ENCODE measurements around the gene LRMDA. TPM values are rescaled to one million over a fixed set of nuclear protein-coding genes. Genes with fewer than 3 reads are reported as not detected.

Gene LRMDA
- total RNA-seq, 1 donor from 2014 or later = 5.2 TPM

DNA sequence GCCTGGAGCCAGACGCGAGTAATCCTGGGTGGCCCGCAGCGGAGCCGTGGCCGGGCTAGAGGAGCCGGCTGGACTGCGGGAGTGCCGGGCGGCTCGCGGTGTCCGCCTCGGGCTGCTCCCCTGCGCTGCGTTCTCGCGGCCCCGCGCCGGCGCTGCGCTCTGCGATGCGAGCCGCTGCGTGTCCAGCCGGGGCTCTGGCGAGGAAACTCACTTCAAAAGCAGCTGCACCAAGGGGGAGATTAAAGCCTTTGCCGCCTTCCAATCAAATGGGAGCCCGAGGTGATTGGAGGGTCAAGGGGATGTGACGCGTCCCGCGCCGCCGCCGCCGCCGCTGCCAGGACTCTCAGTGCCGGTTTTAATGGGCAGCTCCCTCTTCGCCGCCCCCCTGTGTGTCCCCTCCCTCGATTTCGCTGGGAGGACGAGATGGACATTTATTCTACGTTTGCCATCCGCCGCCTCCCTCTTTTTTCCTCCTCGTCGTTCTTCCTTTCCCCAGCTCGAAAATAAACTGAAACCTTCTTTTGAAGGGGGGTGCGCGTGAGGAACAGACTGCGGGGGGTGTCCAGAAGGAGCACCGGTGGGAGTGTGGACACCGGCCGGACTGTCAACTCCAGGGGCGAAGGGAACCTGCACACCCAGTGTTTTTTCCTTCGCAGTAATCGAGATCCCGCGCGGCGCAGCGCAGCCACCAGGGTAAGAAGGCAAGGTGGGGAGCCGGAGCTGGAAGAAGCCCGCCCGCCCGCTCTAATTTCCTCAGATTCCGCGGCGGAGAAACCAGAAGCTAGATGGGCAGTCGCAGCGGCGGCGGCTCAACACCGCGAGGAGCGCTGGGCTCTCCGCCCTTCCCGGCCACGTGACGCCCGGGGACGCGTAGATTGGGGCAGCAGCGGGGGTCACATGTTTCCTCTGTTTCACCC is 29.6 kb upstream of the LRMDA start, which contains the start of gene ZNF503:
Gene ZNF503 (minus strand): TSS at position 196 of the 917 bp plus-strand sequence. CDS start 345 bp downstream, outside the sequence.
- peaks cover 55% of the 10 kb centered on the region for H3F3A ChIP-seq (ENCODE audit: low read depth)
- Mint-ChIP-seq H3K9me3 (no peaks in the 10 kb centered on the region), H3K27me3 (ENCODE audit: insufficient read depth, low read depth) (peaks cover 31% of the 10 kb centered on the region), H3K4me3 (peak within 1 kb of the TSS; percentile 97), H3K36me3 (peaks cover 13% of the 10 kb centered on the region), H3K4me1 (peaks cover 25% of the 10 kb centered on the region), H3K27ac (peak within 1 kb of the TSS; percentile 87)
- peaks cover 47% of the 10 kb centered on the region for H3K79me2 ChIP-seq (ENCODE audit: low read depth)
- H3K9ac ChIP-seq = peak within 1 kb of the TSS; percentile 20
- H3K4me2 ChIP-seq = peak within 1 kb of the TSS; percentile 80
- H3K36me3 ChIP-seq = peaks cover 4% of the 10 kb centered on the region
- H3K9me3 ChIP-seq (ENCODE audit: low read depth) = no peaks in the 10 kb centered on the region
- peaks cover 30% of the 10 kb centered on the region for H3K4me1 ChIP-seq
- H3K27me3 ChIP-seq = peaks cover 75% of the 10 kb centered on the region
- peak within 1 kb of the TSS; percentile 68 for H3K27ac ChIP-seq
- peak; percentile 10 for TF ChIP-seq CTCF (IDR thresholded peaks at IDR 0.05)
- no peak for TF ChIP-seq EZH2 (IDR thresholded peaks at IDR 0.05)
- peaks cover 49% of the 10 kb centered on the region for H4K20me1 ChIP-seq (ENCODE audit: low read depth)
- DNase-seq (ENCODE audit: low spot score) = peak; percentile 98
- H3K4me3 ChIP-seq = peak within 1 kb of the TSS; percentile 87
- peak within 1 kb of the TSS; percentile 85 for H2AFZ ChIP-seq (replicated peaks)

- Histone ChIP-seq H3K36me3 (peaks cover 4% of the 10 kb centered on the region), H3K79me2 (ENCODE audit: low read depth) (peaks cover 47% of the 10 kb centered on the region), H3K4me3 (peak overlapping the region; percentile 87), H3K27ac (peak overlapping the region; percentile 68), H4K20me1 (ENCODE audit: low read depth) (peaks cover 50% of the 10 kb centered on the region), H3K4me2 (peak overlapping the region; percentile 80), H3K27me3 (peaks cover 75% of the 10 kb centered on the region), H3F3A (ENCODE audit: low read depth) (peaks cover 63% of the 10 kb centered on the region), H3K9me3 (ENCODE audit: low read depth) (no peaks in the 10 kb centered on the region), H3K9ac (no peak overlapping the region), H3K4me1 (peaks cover 32% of the 10 kb centered on the region), H2AFZ (replicated peaks) (no peak overlapping the region)
- DNase-seq (ENCODE audit: low spot score) = peak; percentile 76
- Mint-ChIP-seq H3K4me3 (peak overlapping the region; percentile 89), H3K27me3 (ENCODE audit: insufficient read depth, low read depth) (peaks cover 37% of the 10 kb centered on the region), H3K9me3 (no peaks in the 10 kb centered on the region), H3K36me3 (peaks cover 10% of the 10 kb centered on the region), H3K27ac (peak overlapping the region; percentile 98), H3K4me1 (peaks cover 29% of the 10 kb centered on the region)
- TF ChIP-seq EZH2 (IDR thresholded peaks at IDR 0.05) (peak; percentile 43), EZH2phosphoT487 (IDR thresholded peaks at IDR 0.05) (peak; percentile 31), CTCF (IDR thresholded peaks at IDR 0.05) (peak; percentile 9)
These were observed 28.8 kb upstream of the LRMDA start for GRCh38 chr10:75402486-75403143.

- Histone ChIP-seq H3F3A (ENCODE audit: low read depth) (peaks cover 71% of the 10 kb centered on the region), H3K79me2 (ENCODE audit: low read depth) (peaks cover 40% of the 10 kb centered on the region), H3K36me3 (no peaks in the 10 kb centered on the region), H3K4me3 (peak overlapping the region; percentile 87), H3K27me3 (peaks cover 75% of the 10 kb centered on the region), H2AFZ (replicated peaks) (no peak overlapping the region), H3K4me1 (peaks cover 28% of the 10 kb centered on the region), H3K27ac (peak overlapping the region; percentile 68), H3K4me2 (peak overlapping the region; percentile 80), H3K9ac (no peak overlapping the region), H3K9me3 (ENCODE audit: low read depth) (no peaks in the 10 kb centered on the region), H4K20me1 (ENCODE audit: low read depth) (peaks cover 44% of the 10 kb centered on the region)
- Mint-ChIP-seq H3K36me3 (peaks cover 5% of the 10 kb centered on the region), H3K9me3 (no peaks in the 10 kb centered on the region), H3K27ac (peak overlapping the region; percentile 98), H3K4me1 (peaks cover 26% of the 10 kb centered on the region), H3K4me3 (peak overlapping the region; percentile 89), H3K27me3 (ENCODE audit: insufficient read depth, low read depth) (peaks cover 40% of the 10 kb centered on the region)
- DNase-seq (ENCODE audit: low spot score) = peak; percentile 87
- TF ChIP-seq CTCF (IDR thresholded peaks at IDR 0.05) (no peak), EZH2phosphoT487 (IDR thresholded peaks at IDR 0.05) (no peak), EZH2 (IDR thresholded peaks at IDR 0.05) (no peak)
These were observed 28.1 kb upstream of the LRMDA start for GRCh38 chr10:75403144-75403938.

Data from neural progenitor cell (in vitro differentiated cells).